ENCODE measurements around the gene FAM135A.

- TF ChIP-seq CTCF (IDR thresholded peaks at IDR 0.05): no peak
- TF ChIP-seq POLR2A (IDR thresholded peaks at IDR 0.05): no peak
Observed at GRCh38 chr6:70398783-70399728, 14.3 kb upstream of the FAM135A start.

Data from uterus (tissue), 2 donors.